HEK293 (cell line): ENCODE data around the gene ING1.

ENCODE experiments used
- BCL11A ChIP-seq: fragments of 450-650 bp; formaldehyde crosslinking; IDR thresholded peaks from 2 replicates; pipeline ENCODE4 v1.5.1; 2016; ENCODE audit warnings: low read depth, missing biosample characterization, missing genetic modification characterization
- GFI1B ChIP-seq: fragments of 450-650 bp; formaldehyde crosslinking; IDR thresholded peaks from 2 replicates; pipeline ENCODE4 v1.5.1; 2016; ENCODE audit warnings: missing biosample characterization, missing genetic modification characterization
- GLI2 ChIP-seq: fragments of 450-650 bp; formaldehyde crosslinking; IDR thresholded peaks from 2 replicates; pipeline ENCODE4; 2017; ENCODE audit warnings: missing biosample characterization, missing genetic modification characterization, low read depth, borderline replicate concordance
- HOXC10 ChIP-seq: sonication (generic); formaldehyde crosslinking; IDR thresholded peaks from 2 replicates; pipeline ENCODE4 v1.8.1; 2023; ENCODE audit warnings: mild to moderate bottlenecking, missing genetic modification reagents
- KLF9 ChIP-seq: fragments of 450-650 bp; formaldehyde crosslinking; IDR thresholded peaks from 2 replicates; pipeline ENCODE4 v1.5.1; 2016; ENCODE audit warnings: missing biosample characterization, missing genetic modification characterization, low read depth
- RBAK ChIP-seq: fragments of 450-650 bp; formaldehyde crosslinking; IDR thresholded peaks from 2 replicates; pipeline ENCODE4 v1.5.1; 2016; ENCODE audit warnings: missing biosample characterization, missing genetic modification characterization
- SCRT2 ChIP-seq: fragments of 450-650 bp; formaldehyde crosslinking; IDR thresholded peaks from 2 replicates; pipeline ENCODE4 v1.5.1; 2016; ENCODE audit warnings: missing biosample characterization, missing genetic modification characterization
- YY1 ChIP-seq: fragments of 450-650 bp; formaldehyde crosslinking; IDR thresholded peaks from 2 replicates; pipeline ENCODE4 v1.5.1; 2018; ENCODE audit warnings: missing biosample characterization, missing genetic modification characterization
- ZNF121 ChIP-seq: fragments of 450-650 bp; formaldehyde crosslinking; IDR thresholded peaks from 2 replicates; pipeline ENCODE4 v1.5.1; 2016; ENCODE audit warnings: missing biosample characterization, missing genetic modification characterization
- ZNF169 ChIP-seq: fragments of 450-650 bp; formaldehyde crosslinking; IDR thresholded peaks from 2 replicates; pipeline ENCODE4 v1.5.1; 2016; ENCODE audit warnings: missing biosample characterization, missing genetic modification characterization
- ZNF174 ChIP-seq: fragments of 450-650 bp; formaldehyde crosslinking; IDR thresholded peaks from 2 replicates; pipeline ENCODE4 v1.5.0; 2017; ENCODE audit warnings: missing biosample characterization, mild to moderate bottlenecking, missing genetic modification characterization
- ZNF221 ChIP-seq: fragments of 450-650 bp; formaldehyde crosslinking; IDR thresholded peaks from 2 replicates; pipeline ENCODE4 v1.5.1; 2017; ENCODE audit warnings: missing biosample characterization, missing genetic modification characterization, borderline replicate concordance
- ZNF239 ChIP-seq: fragments of 450-650 bp; formaldehyde crosslinking; IDR thresholded peaks from 2 replicates; pipeline ENCODE4 v1.5.1; 2016; ENCODE audit warnings: missing biosample characterization, missing genetic modification characterization
- ZNF366 ChIP-seq: fragments of 450-650 bp; formaldehyde crosslinking; conservative IDR thresholded peaks from 2 replicates; pipeline ENCODE4 v1.5.1; 2016; ENCODE audit warnings: missing biosample characterization, missing genetic modification characterization
- ZNF514 ChIP-seq: fragments of 450-650 bp; formaldehyde crosslinking; IDR thresholded peaks from 2 replicates; pipeline ENCODE4 v1.5.1; 2016; ENCODE audit warnings: missing biosample characterization, missing genetic modification characterization
- ZNF549 ChIP-seq: fragments of 450-650 bp; IDR thresholded peaks from 2 replicates; pipeline ENCODE4 v1.5.1; 2018; ENCODE audit warnings: missing biosample characterization, missing genetic modification characterization, mild to moderate bottlenecking, inconsistent platforms, moderate library complexity
- ZNF571 ChIP-seq: fragments of 450-650 bp; formaldehyde crosslinking; IDR thresholded peaks from 2 replicates; pipeline ENCODE4 v1.5.0; 2017; ENCODE audit warnings: missing biosample characterization, missing genetic modification characterization
- ZNF660 ChIP-seq: fragments of 450-650 bp; IDR thresholded peaks from 2 replicates; pipeline ENCODE4 v1.5.1; 2018; ENCODE audit warnings: missing biosample characterization, mild to moderate bottlenecking, missing genetic modification characterization
- ZNF677 ChIP-seq: fragments of 450-650 bp; IDR thresholded peaks from 2 replicates; pipeline ENCODE4 v1.5.0; 2018; ENCODE audit warnings: missing biosample characterization, mild to moderate bottlenecking, missing genetic modification characterization, moderate library complexity
- ZNF777 ChIP-seq: fragments of 450-650 bp; formaldehyde crosslinking; IDR thresholded peaks from 2 replicates; pipeline ENCODE4 v1.5.1; 2017; ENCODE audit warnings: missing biosample characterization, missing genetic modification characterization, borderline replicate concordance
- ZSCAN16 ChIP-seq: fragments of 450-650 bp; formaldehyde crosslinking; IDR thresholded peaks from 2 replicates; pipeline ENCODE4 v1.5.1; 2016; ENCODE audit warnings: missing biosample characterization, missing genetic modification characterization
- TF ChIP-seq, protein P1 (sequence below): fragments of 450-650 bp; formaldehyde crosslinking; IDR thresholded peaks from 2 replicates; pipeline ENCODE4 v1.5.1; 2016; ENCODE audit warnings: missing biosample characterization, missing genetic modification characterization
- TF ChIP-seq, protein P2 (sequence below): fragments of 450-650 bp; formaldehyde crosslinking; IDR thresholded peaks from 2 replicates; pipeline ENCODE4 v1.5.1; 2016; ENCODE audit warnings: missing biosample characterization, missing genetic modification characterization
- TF ChIP-seq, protein P3 (sequence below): sonication (generic); formaldehyde crosslinking; IDR thresholded peaks from 2 replicates; pipeline ENCODE4 v1.8.1; 2022; ENCODE audit warnings: mild to moderate bottlenecking, moderate library complexity, missing genetic modification reagents
- TF ChIP-seq, protein P4 (sequence below): fragments of 450-650 bp; formaldehyde crosslinking; IDR thresholded peaks from 2 replicates; pipeline ENCODE4 v1.5.1; 2017; ENCODE audit warnings: missing biosample characterization, missing genetic modification characterization
- TF ChIP-seq, protein P5 (sequence below): fragments of 450-650 bp; formaldehyde crosslinking; IDR thresholded peaks from 2 replicates; pipeline ENCODE4 v1.5.1; 2016; ENCODE audit warnings: missing biosample characterization, missing genetic modification characterization
- TF ChIP-seq, protein P6 (sequence below): fragments of 450-650 bp; formaldehyde crosslinking; IDR thresholded peaks from 2 replicates; pipeline ENCODE4 v1.5.1; 2016; ENCODE audit warnings: missing biosample characterization, missing genetic modification characterization
- TF ChIP-seq, protein P7 (sequence below): fragments of 450-650 bp; formaldehyde crosslinking; IDR thresholded peaks from 2 replicates; pipeline ENCODE4 v1.5.1; 2017; ENCODE audit warnings: missing biosample characterization, missing genetic modification characterization

The ING1 gene

DNA sequence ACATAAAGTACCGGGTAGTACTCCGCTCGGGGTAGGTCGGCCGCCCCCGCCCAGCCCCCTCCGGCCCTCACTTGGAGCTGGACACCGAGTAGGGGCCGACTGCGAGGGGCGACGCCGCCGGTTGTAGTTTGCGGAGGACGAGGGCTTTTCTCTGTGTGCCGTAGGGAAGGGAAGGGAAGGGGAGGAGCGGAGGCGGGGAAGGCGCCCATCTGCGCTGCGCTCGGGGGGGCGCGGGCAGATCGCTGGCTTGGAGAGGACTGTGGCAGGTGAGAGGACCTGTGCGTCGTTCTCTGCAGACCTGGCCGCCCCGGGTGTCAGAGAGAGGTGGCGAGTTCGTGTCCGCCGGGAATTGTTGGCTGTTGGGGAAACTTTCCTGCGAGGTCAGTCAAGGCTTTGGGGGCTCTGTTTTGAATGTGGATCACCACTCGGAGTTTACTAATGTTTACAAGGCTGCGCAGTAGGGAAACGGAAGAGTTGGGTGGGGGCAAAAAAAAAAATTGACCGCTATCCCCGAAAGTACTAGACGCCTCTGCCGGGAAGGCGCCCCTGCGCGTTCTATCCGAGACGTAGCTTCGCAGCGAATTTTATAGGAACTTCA, 1.4 kb downstream of the ING1 start (continued):
- TF ChIP-seq KLF9, result peak; percentile 82
- TF ChIP-seq, protein P1, sequence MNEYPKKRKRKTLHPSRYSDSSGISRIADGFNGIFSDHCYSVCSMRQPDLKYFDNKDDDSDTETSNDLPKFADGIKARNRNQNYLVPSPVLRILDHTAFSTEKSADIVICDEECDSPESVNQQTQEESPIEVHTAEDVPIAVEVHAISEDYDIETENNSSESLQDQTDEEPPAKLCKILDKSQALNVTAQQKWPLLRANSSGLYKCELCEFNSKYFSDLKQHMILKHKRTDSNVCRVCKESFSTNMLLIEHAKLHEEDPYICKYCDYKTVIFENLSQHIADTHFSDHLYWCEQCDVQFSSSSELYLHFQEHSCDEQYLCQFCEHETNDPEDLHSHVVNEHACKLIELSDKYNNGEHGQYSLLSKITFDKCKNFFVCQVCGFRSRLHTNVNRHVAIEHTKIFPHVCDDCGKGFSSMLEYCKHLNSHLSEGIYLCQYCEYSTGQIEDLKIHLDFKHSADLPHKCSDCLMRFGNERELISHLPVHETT (tag by site-specific recombination), result peak; percentile 89
- no peak for TF ChIP-seq ZNF169
- TF ChIP-seq ZNF121, result peak; percentile 41; the same call in 1 of the 2 replicates
- peak; percentile 95 for TF ChIP-seq ZNF660
- TF ChIP-seq, protein P2, sequence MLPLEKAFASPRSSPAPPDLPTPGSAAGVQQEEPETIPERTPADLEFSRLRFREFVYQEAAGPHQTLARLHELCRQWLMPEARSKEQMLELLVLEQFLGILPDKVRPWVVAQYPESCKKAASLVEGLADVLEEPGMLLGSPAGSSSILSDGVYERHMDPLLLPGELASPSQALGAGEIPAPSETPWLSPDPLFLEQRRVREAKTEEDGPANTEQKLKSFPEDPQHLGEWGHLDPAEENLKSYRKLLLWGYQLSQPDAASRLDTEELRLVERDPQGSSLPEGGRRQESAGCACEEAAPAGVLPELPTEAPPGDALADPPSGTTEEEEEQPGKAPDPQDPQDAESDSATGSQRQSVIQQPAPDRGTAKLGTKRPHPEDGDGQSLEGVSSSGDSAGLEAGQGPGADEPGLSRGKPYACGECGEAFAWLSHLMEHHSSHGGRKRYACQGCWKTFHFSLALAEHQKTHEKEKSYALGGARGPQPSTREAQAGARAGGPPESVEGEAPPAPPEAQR (tag by site-specific recombination), result no peak
- no peak for TF ChIP-seq GFI1B (tag by site-specific recombination)
- TF ChIP-seq ZSCAN16 (tag by site-specific recombination), result no peak
- TF ChIP-seq HOXC10 (CRISPR knock-in tag), result no peak
- no peak for TF ChIP-seq RBAK (tag by site-specific recombination)
- TF ChIP-seq, protein P3, sequence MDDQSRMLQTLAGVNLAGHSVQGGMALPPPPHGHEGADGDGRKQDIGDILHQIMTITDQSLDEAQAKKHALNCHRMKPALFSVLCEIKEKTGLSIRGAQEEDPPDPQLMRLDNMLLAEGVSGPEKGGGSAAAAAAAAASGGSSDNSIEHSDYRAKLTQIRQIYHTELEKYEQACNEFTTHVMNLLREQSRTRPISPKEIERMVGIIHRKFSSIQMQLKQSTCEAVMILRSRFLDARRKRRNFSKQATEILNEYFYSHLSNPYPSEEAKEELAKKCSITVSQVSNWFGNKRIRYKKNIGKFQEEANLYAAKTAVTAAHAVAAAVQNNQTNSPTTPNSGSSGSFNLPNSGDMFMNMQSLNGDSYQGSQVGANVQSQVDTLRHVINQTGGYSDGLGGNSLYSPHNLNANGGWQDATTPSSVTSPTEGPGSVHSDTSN, result no peak
- TF ChIP-seq ZNF239 (tag by site-specific recombination), result no peak
- TF ChIP-seq, protein P4, sequence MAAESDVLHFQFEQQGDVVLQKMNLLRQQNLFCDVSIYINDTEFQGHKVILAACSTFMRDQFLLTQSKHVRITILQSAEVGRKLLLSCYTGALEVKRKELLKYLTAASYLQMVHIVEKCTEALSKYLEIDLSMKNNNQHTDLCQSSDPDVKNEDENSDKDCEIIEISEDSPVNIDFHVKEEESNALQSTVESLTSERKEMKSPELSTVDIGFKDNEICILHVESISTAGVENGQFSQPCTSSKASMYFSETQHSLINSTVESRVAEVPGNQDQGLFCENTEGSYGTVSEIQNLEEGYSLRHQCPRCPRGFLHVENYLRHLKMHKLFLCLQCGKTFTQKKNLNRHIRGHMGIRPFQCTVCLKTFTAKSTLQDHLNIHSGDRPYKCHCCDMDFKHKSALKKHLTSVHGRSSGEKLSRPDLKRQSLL (tag by site-specific recombination), result no peak
- no peak for TF ChIP-seq BCL11A (tag by site-specific recombination)
- no peak for TF ChIP-seq GLI2 (tag by site-specific recombination)
- no peak for TF ChIP-seq ZNF174
- no peak for TF ChIP-seq ZNF549 (tag by site-specific recombination)
- TF ChIP-seq, protein P5, sequence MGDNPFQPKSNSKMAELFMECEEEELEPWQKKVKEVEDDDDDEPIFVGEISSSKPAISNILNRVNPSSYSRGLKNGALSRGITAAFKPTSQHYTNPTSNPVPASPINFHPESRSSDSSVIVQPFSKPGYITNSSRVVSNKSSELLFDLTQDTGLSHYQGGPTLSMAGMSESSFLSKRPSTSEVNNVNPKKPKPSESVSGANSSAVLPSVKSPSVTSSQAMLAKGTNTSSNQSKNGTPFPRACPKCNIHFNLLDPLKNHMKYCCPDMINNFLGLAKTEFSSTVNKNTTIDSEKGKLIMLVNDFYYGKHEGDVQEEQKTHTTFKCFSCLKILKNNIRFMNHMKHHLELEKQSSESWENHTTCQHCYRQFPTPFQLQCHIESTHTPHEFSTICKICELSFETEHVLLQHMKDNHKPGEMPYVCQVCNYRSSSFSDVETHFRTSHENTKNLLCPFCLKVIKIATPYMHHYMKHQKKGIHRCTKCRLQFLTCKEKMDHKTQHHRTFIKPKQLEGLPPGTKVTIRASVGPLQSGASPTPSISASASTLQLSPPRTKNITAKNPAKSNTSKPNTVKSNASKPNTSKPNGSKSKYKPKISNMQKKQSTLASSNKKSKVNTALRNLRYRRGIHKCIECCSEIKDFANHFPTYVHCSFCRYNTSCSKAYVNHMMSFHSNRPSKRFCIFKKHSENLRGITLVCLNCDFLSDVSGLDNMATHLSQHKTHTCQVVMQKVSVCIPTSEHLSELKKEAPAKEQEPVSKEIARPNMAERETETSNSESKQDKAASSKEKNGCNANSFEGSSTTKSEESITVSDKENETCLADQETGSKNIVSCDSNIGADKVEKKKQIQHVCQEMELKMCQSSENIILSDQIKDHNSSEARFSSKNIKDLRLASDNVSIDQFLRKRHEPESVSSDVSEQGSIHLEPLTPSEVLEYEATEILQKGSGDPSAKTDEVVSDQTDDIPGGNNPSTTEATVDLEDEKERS (tag by site-specific recombination), result no peak
- no peak for TF ChIP-seq ZNF571 (tag by site-specific recombination)
- TF ChIP-seq YY1 (tag by site-specific recombination), result no peak
- TF ChIP-seq, protein P6, sequence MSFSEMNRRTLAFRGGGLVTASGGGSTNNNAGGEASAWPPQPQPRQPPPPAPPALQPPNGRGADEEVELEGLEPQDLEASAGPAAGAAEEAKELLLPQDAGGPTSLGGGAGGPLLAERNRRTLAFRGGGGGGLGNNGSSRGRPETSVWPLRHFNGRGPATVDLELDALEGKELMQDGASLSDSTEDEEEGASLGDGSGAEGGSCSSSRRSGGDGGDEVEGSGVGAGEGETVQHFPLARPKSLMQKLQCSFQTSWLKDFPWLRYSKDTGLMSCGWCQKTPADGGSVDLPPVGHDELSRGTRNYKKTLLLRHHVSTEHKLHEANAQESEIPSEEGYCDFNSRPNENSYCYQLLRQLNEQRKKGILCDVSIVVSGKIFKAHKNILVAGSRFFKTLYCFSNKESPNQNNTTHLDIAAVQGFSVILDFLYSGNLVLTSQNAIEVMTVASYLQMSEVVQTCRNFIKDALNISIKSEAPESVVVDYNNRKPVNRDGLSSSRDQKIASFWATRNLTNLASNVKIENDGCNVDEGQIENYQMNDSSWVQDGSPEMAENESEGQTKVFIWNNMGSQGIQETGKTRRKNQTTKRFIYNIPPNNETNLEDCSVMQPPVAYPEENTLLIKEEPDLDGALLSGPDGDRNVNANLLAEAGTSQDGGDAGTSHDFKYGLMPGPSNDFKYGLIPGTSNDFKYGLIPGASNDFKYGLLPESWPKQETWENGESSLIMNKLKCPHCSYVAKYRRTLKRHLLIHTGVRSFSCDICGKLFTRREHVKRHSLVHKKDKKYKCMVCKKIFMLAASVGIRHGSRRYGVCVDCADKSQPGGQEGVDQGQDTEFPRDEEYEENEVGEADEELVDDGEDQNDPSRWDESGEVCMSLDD (tag by site-specific recombination), result peak; percentile 67; the same call in 1 of the 2 replicates
- TF ChIP-seq, protein P7, sequence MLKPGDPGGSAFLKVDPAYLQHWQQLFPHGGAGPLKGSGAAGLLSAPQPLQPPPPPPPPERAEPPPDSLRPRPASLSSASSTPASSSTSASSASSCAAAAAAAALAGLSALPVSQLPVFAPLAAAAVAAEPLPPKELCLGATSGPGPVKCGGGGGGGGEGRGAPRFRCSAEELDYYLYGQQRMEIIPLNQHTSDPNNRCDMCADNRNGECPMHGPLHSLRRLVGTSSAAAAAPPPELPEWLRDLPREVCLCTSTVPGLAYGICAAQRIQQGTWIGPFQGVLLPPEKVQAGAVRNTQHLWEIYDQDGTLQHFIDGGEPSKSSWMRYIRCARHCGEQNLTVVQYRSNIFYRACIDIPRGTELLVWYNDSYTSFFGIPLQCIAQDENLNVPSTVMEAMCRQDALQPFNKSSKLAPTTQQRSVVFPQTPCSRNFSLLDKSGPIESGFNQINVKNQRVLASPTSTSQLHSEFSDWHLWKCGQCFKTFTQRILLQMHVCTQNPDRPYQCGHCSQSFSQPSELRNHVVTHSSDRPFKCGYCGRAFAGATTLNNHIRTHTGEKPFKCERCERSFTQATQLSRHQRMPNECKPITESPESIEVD (tag by site-specific recombination), result no peak
- TF ChIP-seq ZNF514 (tag by site-specific recombination), result no peak
- no peak for TF ChIP-seq ZNF221 (tag by site-specific recombination)
- TF ChIP-seq ZNF677 (tag by site-specific recombination), result no peak; the same call in 1 of the 2 replicates
- TF ChIP-seq ZNF366 (tag by site-specific recombination), result no peak
- peak; percentile 25; the same call in 1 of the 2 replicates for TF ChIP-seq SCRT2
- TF ChIP-seq ZNF777 (tag by site-specific recombination), result no peak
